Measurements from ENCODE around the gene C13orf46.

GRCh38 chr13:114018461-114019055 is 44.7 kb upstream of the C13orf46 start:
- TF ChIP-seq EZH2 (IDR thresholded peaks at IDR 0.05; ENCODE audit: low read length, missing control alignments), result no peak
- TF ChIP-seq CTCF (conservative IDR thresholded peaks at IDR 0.05 in 1 of 2, IDR thresholded peaks at IDR 0.05 in 1 of 2; ENCODE audit: low read depth in 1 of 2, low read length in 2 of 2), result no peak

Data from fibroblast of lung (primary cell).